Measurements from ENCODE around the gene PADI1.

GRCh38 chr1:17167786-17168090 lies 37.2 kb upstream of the PADI1 start:
- no peak for TF ChIP-seq CTCF (IDR thresholded peaks at IDR 0.05; ENCODE audit: insufficient read depth, low read depth, low read length)
- no peak for TF ChIP-seq EZH2 (IDR thresholded peaks at IDR 0.05; ENCODE audit: insufficient read depth, low read length)
